GM23338 (cell line): ENCODE data around the gene FXN. TPM values are rescaled to one million over a fixed set of nuclear protein-coding genes. Genes with fewer than 3 reads are reported as not detected.

Experiments
- ATAC-seq: fragments of 200-7000 bp; cut with Tn5 transposase; 3 replicates; pipeline ENCODE4 v1.9.1; 2020
- DNase-seq: peaks from one replicate; pipeline ENCODE4 v3.0.0-alpha.2; 2015; ENCODE audit warnings: low spot score
- H2AFZ ChIP-seq: fragments of 200-600 bp; sonication (generic); 2 replicates; pipeline ENCODE4 v1.8.0; 2016; ENCODE audit warnings: antibody characterized with exemption, mild to moderate bottlenecking, moderate library complexity
- H3F3A ChIP-seq: fragments of 200-600 bp; sonication (generic); replicated peaks from 2 replicates; pipeline ENCODE4 v1.8.0; 2017; ENCODE audit warnings: antibody characterized with exemption, mixed run types, low read depth
- H3K27ac ChIP-seq: fragments of 200-600 bp; sonication (generic); 2 replicates; pipeline ENCODE4 v1.6.1; 2016; ENCODE audit warnings: low read depth
- H3K27me3 ChIP-seq: fragments of 200-600 bp; sonication (generic); 2 replicates; pipeline ENCODE4 v1.8.0; 2016; ENCODE audit warnings: mild to moderate bottlenecking, mixed run types, moderate library complexity; ENCODE audit not compliant: insufficient read depth
- H3K36me3 ChIP-seq: fragments of 200-600 bp; sonication (generic); 2 replicates; pipeline ENCODE4 v1.8.0; 2016; ENCODE audit warnings: mild to moderate bottlenecking; ENCODE audit not compliant: insufficient read depth
- H3K4me1 ChIP-seq: fragments of 200-600 bp; sonication (generic); 2 replicates; pipeline ENCODE4 v1.8.0; 2016; ENCODE audit warnings: mild to moderate bottlenecking, moderate library complexity; ENCODE audit not compliant: insufficient read depth
- H3K4me2 ChIP-seq: fragments of 200-600 bp; sonication (generic); 2 replicates; pipeline ENCODE4 v1.7.1; 2017; ENCODE audit warnings: mixed run types
- H3K4me3 ChIP-seq: fragments of 200-600 bp; sonication (generic); 2 replicates; pipeline ENCODE4 v1.6.1; 2016; ENCODE audit warnings: mixed run types
- H3K79me2 ChIP-seq: fragments of 200-600 bp; sonication (generic); replicated peaks from 2 replicates; pipeline ENCODE4 v1.8.0; 2017; ENCODE audit warnings: mild to moderate bottlenecking; ENCODE audit not compliant: insufficient read depth
- H3K9me2 ChIP-seq: fragments of 200-600 bp; sonication (generic); 2 replicates; pipeline ENCODE4 v1.8.0; 2017; ENCODE audit not compliant: insufficient read depth
- H4K20me1 ChIP-seq: fragments of 200-600 bp; sonication (generic); replicated peaks from 2 replicates; pipeline ENCODE4 v1.8.0; 2017; ENCODE audit warnings: mild to moderate bottlenecking; ENCODE audit not compliant: insufficient read depth
- H3K27ac Mint-ChIP-seq: 2 replicates; pipeline ENCODE4 v1.8.0; 2020; ENCODE audit warnings: inconsistent platforms, mild to moderate bottlenecking, moderate library complexity, mixed read lengths
- H3K27me3 Mint-ChIP-seq: 3 replicates; pipeline ENCODE4 v1.8.0; 2022; ENCODE audit warnings: low read depth, mild to moderate bottlenecking, moderate library complexity, mixed read lengths, inconsistent platforms; ENCODE audit not compliant: insufficient read depth, poor library complexity
- H3K36me3 Mint-ChIP-seq: 3 replicates; pipeline ENCODE4 v1.8.0; 2021; ENCODE audit warnings: low read depth, mild to moderate bottlenecking, inconsistent platforms, moderate library complexity, mixed read lengths
- H3K4me1 Mint-ChIP-seq: 3 replicates; pipeline ENCODE4 v1.8.0; 2020; ENCODE audit warnings: mild to moderate bottlenecking, inconsistent platforms, mixed read lengths
- H3K4me3 Mint-ChIP-seq: 3 replicates; pipeline ENCODE4 v1.8.0; 2021; ENCODE audit warnings: moderate library complexity, mild to moderate bottlenecking, inconsistent platforms, mixed read lengths
- H3K9me3 Mint-ChIP-seq: 3 replicates; pipeline ENCODE4 v1.8.0; 2020; ENCODE audit warnings: moderate library complexity, mild to moderate bottlenecking, inconsistent platforms, mixed read lengths
- CTCF ChIP-seq, 2 experiments: fragments of 200-600 bp in 1 of 2; sonication (generic) in 1 of 2; conservative IDR thresholded peaks; 2 replicates each; pipeline versions ENCODE4 v1.5.1 to v1.6.1; 2016 to 2017; ENCODE audit warnings: antibody characterized with exemption in 2 of 2, low read depth in 2 of 2, mild to moderate bottlenecking in 2 of 2, moderate library complexity in 1 of 2
- EZH2 ChIP-seq: fragments of 200-600 bp; sonication (generic); IDR thresholded peaks from one replicate; pipeline ENCODE4 v1.8.0; 2017; ENCODE audit warnings: antibody characterized with exemption, mild to moderate bottlenecking, low read depth; ENCODE audit not compliant: unreplicated experiment
- EZH2phosphoT487 ChIP-seq: fragments of 200-600 bp; sonication (generic); IDR thresholded peaks from one replicate; pipeline ENCODE4 v1.8.1; 2018; ENCODE audit warnings: antibody characterized with exemption; ENCODE audit not compliant: unreplicated experiment
- JUNB ChIP-seq: IDR thresholded peaks from one replicate; pipeline ENCODE4 v1.6.1; 2016; ENCODE audit warnings: antibody characterized with exemption; ENCODE audit not compliant: unreplicated experiment
- NANOG ChIP-seq: IDR thresholded peaks from 2 replicates; pipeline ENCODE4 v1.6.1; 2016; ENCODE audit warnings: antibody characterized with exemption, borderline replicate concordance
- POLR2AphosphoS5 ChIP-seq: IDR thresholded peaks from 2 replicates; pipeline ENCODE4 v1.6.1; 2016; ENCODE audit warnings: antibody characterized with exemption, low read depth
- REST ChIP-seq: IDR thresholded peaks from one replicate; pipeline ENCODE4 v1.6.1; 2018; ENCODE audit warnings: antibody characterized with exemption; ENCODE audit not compliant: unreplicated experiment
- ZNF114 ChIP-seq: fragments of 250-450 bp; sonication (Bioruptor Pico); IDR thresholded peaks from 2 replicates; pipeline ENCODE4 v1.5.0; 2020; ENCODE audit warnings: mild to moderate bottlenecking, moderate library complexity
- polyA plus RNA-seq: library from polyadenylated mRNA; unstranded; fragments of >200 nt; fragmentation: Nextera tagmentation; extraction: Ambion mirVana; gene quantifications from 2 replicates; pipeline ENCODE4 v1.2.1, GENCODE V29; 2016
- total RNA-seq: library from RNA; depleted of rRNA; stranded (reverse); fragments of >200 nt; shearing (Covaris generic); gene quantifications from 2 replicates; pipeline ENCODE4 v1.2.3, GENCODE V29; 2014

Gene FXN
- total and polyA plus RNA-seq, 2 experiments from 2014 or later, result 26.1 to 66.4 TPM

- Histone ChIP-seq H3K36me3 (peaks cover 4% of the 10 kb centered on the region; the same call in 1 of the 2 replicates), H3K27me3 (no peaks in the 10 kb centered on the region), H3K79me2 (peaks cover 87% of the 10 kb centered on the region), H3F3A (0 out of 2 replicates have a peak, but pooled peaks cover 7% of the 10 kb centered on the region), H3K27ac (peak overlapping the region; percentile 69; the same call in 1 of the 2 replicates), H4K20me1 (peaks cover 16% of the 10 kb centered on the region), H3K4me1 (peaks cover 55% of the 10 kb centered on the region), H2AFZ (no peak overlapping the region), H3K4me3 (no peak overlapping the region), H3K9me2 (no peaks in the 10 kb centered on the region), H3K4me2 (no peak overlapping the region)
- Mint-ChIP-seq H3K36me3 (peaks cover 21% of the 10 kb centered on the region), H3K27ac (peak overlapping the region; percentile 8; the same call in 1 of the 2 replicates), H3K4me1 (peaks cover 55% of the 10 kb centered on the region), H3K9me3 (no peaks in the 10 kb centered on the region), H3K27me3 (peaks cover 2% of the 10 kb centered on the region), H3K4me3 (no peak overlapping the region)
- DNase-seq (no peak), ATAC-seq (no peak)
- TF ChIP-seq JUNB, result no peak
Observed at GRCh38 chr9:69132361-69132760, 96.8 kb downstream of the FXN start.

GRCh38 chr9:69134412-69134811 lies 98.9 kb downstream of the FXN start:
- peaks cover 2% of the 10 kb centered on the region for H3K27me3 Mint-ChIP-seq
- H3K9me3 Mint-ChIP-seq, result no peaks in the 10 kb centered on the region
- Histone ChIP-seq H3K9me2 (no peaks in the 10 kb centered on the region), H3K4me3 (no peak overlapping the region), H2AFZ (no peak overlapping the region), H3K4me2 (no peak overlapping the region), H3F3A (0 out of 2 replicates have a peak, but pooled peaks cover 4% of the 10 kb centered on the region), H3K27ac (no peak overlapping the region), H3K4me1 (peaks cover 45% of the 10 kb centered on the region), H3K27me3 (no peaks in the 10 kb centered on the region), H3K36me3 (peaks cover 11% of the 10 kb centered on the region), H4K20me1 (peaks cover 32% of the 10 kb centered on the region), H3K79me2 (peaks cover 98% of the 10 kb centered on the region)
- H3K27ac Mint-ChIP-seq, result peak overlapping the region; percentile 79; the same call in 1 of the 2 replicates
- peaks cover 30% of the 10 kb centered on the region for H3K36me3 Mint-ChIP-seq
- 0 out of 2 replicates have a peak, but pooled peaks have one; percentile 15 for TF ChIP-seq POLR2AphosphoS5
- TF ChIP-seq EZH2, result no peak
- no peak for TF ChIP-seq NANOG
- no peak for TF ChIP-seq ZNF114
- no peak for TF ChIP-seq REST
- no peak for TF ChIP-seq CTCF (conservative IDR thresholded peaks at IDR 0.05; ENCODE audit: low read depth in 2 of 2)
- TF ChIP-seq JUNB, result no peak
- no peak for TF ChIP-seq EZH2phosphoT487
- H3K4me3 Mint-ChIP-seq, result no peak overlapping the region
- H3K4me1 Mint-ChIP-seq, result peaks cover 49% of the 10 kb centered on the region
- no peak for ATAC-seq
- DNase-seq, result no peak
